ENCODE data around the gene NCAM1. TPM values are rescaled to one million over a fixed set of nuclear protein-coding genes. Genes with fewer than 3 reads are reported as not detected.

The NCAM1 gene
- total and polyA plus RNA-seq, 2 of the 13 experiments (the other 11 are each of a cell fraction or from before 2014, with no cell fraction given), result 0.05 TPM; not detected in 1

DNA sequence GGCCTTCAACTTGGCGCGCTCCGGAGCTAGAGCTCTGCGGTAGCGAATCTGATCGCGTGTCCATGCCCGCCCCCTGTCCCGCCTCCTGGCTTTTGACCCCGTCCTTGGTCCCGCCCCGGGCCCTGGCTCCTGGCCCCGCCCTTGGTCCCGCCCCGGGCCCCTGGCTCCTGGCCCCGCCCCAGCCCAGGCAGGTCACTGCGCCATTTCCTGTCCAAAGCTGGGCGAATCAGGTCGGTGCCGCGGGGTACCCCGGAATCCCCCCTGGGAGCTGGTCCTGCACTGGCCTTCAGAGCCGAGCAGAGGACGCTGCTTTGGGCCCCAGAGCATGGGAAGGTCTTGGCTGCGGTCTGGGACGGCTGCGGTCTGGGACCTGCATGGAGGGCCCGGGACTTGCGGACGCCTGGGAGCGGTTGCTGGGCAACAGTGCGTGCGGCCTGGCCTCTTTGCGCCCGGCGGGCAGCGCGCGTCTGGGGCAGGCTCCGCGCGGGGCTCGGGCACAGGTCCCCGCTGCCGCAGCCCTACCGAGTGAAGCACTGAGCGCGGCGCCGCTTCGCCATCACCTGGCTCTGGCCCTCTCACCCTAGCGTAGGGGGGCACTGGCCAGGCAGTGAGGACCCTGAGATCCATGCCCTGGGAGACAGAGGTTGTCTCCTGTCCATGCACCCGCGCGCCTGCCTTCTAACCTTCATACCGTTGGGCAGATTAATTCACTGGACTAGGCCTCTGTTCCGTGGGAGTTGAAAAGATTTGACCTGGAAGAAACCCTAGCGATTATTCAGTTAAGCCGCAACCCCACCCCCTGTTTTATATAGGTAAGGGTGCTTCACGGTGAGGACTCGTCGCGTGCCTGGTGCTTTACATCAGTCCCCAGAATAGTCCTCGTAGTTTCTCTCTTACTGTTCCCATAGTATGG is 353.4 kb downstream of the NCAM1 start, which contains the start of gene TTC12 (continued):
- TF ChIP-seq ZNF224 (CRISPR knock-in tag; IDR thresholded peaks at IDR 0.05), result peak; percentile 90; the same call in 1 of the 2 replicates
- TF ChIP-seq, protein P1, sequence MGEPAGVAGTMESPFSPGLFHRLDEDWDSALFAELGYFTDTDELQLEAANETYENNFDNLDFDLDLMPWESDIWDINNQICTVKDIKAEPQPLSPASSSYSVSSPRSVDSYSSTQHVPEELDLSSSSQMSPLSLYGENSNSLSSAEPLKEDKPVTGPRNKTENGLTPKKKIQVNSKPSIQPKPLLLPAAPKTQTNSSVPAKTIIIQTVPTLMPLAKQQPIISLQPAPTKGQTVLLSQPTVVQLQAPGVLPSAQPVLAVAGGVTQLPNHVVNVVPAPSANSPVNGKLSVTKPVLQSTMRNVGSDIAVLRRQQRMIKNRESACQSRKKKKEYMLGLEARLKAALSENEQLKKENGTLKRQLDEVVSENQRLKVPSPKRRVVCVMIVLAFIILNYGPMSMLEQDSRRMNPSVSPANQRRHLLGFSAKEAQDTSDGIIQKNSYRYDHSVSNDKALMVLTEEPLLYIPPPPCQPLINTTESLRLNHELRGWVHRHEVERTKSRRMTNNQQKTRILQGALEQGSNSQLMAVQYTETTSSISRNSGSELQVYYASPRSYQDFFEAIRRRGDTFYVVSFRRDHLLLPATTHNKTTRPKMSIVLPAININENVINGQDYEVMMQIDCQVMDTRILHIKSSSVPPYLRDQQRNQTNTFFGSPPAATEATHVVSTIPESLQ (CRISPR knock-in tag; conservative IDR thresholded peaks at IDR 0.05), result no peak
- no peak for TF ChIP-seq JUNB (CRISPR knock-in tag; IDR thresholded peaks at IDR 0.05; ENCODE audit: borderline replicate concordance)
- peak; percentile 57 for TF ChIP-seq AGO2 (optimal IDR thresholded peaks at IDR 0.05; ENCODE audit: low read depth, low read length)
- TF ChIP-seq NCOR1 (IDR thresholded peaks at IDR 0.05; ENCODE audit: borderline replicate concordance, low read length), result peak; percentile 73; the same call in 1 of the 2 replicates
- TF ChIP-seq ZBTB8A (CRISPR knock-in tag; IDR thresholded peaks at IDR 0.05; ENCODE audit: borderline replicate concordance, low read depth), result no peak
- TF ChIP-seq, protein P2, sequence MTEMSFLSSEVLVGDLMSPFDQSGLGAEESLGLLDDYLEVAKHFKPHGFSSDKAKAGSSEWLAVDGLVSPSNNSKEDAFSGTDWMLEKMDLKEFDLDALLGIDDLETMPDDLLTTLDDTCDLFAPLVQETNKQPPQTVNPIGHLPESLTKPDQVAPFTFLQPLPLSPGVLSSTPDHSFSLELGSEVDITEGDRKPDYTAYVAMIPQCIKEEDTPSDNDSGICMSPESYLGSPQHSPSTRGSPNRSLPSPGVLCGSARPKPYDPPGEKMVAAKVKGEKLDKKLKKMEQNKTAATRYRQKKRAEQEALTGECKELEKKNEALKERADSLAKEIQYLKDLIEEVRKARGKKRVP (CRISPR knock-in tag; IDR thresholded peaks at IDR 0.05), result no peak
- no peak for TF ChIP-seq ZNF10 (CRISPR knock-in tag; IDR thresholded peaks at IDR 0.05; ENCODE audit: borderline replicate concordance, low read depth)
- TF ChIP-seq, protein P3, sequence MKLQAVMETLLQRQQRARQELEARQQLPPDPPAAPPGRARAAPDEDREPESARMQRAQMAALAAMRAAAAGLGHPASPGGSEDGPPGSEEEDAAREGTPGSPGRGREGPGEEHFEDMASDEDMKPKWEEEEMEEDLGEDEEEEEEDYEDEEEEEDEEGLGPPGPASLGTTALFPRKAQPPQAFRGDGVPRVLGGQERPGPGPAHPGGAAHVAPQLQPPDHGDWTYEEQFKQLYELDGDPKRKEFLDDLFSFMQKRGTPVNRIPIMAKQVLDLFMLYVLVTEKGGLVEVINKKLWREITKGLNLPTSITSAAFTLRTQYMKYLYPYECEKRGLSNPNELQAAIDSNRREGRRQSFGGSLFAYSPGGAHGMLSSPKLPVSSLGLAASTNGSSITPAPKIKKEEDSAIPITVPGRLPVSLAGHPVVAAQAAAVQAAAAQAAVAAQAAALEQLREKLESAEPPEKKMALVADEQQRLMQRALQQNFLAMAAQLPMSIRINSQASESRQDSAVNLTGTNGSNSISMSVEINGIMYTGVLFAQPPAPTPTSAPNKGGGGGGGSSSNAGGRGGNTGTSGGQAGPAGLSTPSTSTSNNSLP (IDR thresholded peaks at IDR 0.05; ENCODE audit: low read depth, low read length), result no peak
- TF ChIP-seq, protein P4, sequence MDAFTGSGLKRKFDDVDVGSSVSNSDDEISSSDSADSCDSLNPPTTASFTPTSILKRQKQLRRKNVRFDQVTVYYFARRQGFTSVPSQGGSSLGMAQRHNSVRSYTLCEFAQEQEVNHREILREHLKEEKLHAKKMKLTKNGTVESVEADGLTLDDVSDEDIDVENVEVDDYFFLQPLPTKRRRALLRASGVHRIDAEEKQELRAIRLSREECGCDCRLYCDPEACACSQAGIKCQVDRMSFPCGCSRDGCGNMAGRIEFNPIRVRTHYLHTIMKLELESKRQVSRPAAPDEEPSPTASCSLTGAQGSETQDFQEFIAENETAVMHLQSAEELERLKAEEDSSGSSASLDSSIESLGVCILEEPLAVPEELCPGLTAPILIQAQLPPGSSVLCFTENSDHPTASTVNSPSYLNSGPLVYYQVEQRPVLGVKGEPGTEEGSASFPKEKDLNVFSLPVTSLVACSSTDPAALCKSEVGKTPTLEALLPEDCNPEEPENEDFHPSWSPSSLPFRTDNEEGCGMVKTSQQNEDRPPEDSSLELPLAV (CRISPR knock-in tag; conservative IDR thresholded peaks at IDR 0.05; ENCODE audit: low read depth), result no peak
- TF ChIP-seq, protein P5, sequence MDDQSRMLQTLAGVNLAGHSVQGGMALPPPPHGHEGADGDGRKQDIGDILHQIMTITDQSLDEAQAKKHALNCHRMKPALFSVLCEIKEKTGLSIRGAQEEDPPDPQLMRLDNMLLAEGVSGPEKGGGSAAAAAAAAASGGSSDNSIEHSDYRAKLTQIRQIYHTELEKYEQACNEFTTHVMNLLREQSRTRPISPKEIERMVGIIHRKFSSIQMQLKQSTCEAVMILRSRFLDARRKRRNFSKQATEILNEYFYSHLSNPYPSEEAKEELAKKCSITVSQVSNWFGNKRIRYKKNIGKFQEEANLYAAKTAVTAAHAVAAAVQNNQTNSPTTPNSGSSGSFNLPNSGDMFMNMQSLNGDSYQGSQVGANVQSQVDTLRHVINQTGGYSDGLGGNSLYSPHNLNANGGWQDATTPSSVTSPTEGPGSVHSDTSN (CRISPR knock-in tag; IDR thresholded peaks at IDR 0.05; ENCODE audit: borderline replicate concordance), result no peak
- TF ChIP-seq ZNF564 (CRISPR knock-in tag; IDR thresholded peaks at IDR 0.05), result no peak
- TF ChIP-seq ZNF589 (CRISPR knock-in tag; conservative IDR thresholded peaks at IDR 0.05), result no peak
- peak; percentile 74; the same call in 1 of the 2 replicates for TF ChIP-seq ZNF839 (CRISPR knock-in tag; IDR thresholded peaks at IDR 0.05; ENCODE audit: borderline replicate concordance)
- TF ChIP-seq IKZF1 (IDR thresholded peaks at IDR 0.05), result no peak
- TF ChIP-seq, protein P6, sequence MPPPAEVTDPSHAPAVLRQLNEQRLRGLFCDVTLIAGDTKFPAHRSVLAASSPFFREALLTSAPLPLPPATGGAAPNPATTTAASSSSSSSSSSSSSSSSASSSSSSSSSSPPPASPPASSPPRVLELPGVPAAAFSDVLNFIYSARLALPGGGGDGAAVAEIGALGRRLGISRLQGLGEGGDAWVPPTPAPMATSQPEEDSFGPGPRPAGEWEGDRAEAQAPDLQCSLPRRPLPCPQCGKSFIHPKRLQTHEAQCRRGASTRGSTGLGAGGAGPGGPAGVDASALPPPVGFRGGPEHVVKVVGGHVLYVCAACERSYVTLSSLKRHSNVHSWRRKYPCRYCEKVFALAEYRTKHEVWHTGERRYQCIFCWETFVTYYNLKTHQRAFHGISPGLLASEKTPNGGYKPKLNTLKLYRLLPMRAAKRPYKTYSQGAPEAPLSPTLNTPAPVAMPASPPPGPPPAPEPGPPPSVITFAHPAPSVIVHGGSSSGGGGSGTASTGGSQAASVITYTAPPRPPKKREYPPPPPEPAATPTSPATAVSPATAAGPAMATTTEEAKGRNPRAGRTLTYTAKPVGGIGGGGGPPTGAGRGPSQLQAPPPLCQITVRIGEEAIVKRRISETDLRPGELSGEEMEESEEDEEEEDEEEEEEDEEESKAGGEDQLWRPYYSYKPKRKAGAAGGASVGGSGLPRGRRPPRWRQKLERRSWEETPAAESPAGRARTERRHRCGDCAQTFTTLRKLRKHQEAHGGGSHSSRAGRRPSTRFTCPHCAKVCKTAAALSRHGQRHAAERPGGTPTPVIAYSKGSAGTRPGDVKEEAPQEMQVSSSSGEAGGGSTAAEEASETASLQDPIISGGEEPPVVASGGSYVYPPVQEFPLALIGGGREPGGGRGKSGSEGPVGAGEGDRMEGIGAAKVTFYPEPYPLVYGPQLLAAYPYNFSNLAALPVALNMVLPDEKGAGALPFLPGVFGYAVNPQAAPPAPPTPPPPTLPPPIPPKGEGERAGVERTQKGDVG (CRISPR knock-in tag; IDR thresholded peaks at IDR 0.05; ENCODE audit: borderline replicate concordance), result no peak
